IPS-18a (cell line): Measurements from ENCODE around the gene BCL2.
"Not testable (repeated sequence)": the region's sequence is repeated elsewhere in the genome, so short reads cannot be mapped to it uniquely, and the experiment has no call there.

Experiments
- H3K27ac ChIP-seq: one replicate; pipeline ENCODE4 v1.5.1; 2013; ENCODE audit warnings: low read length
- H3K27me3 ChIP-seq: one replicate; pipeline ENCODE4 v1.6.1; 2013; ENCODE audit warnings: mild to moderate bottlenecking, low read length; ENCODE audit not compliant: control insufficient read depth, insufficient read depth
- H3K36me3 ChIP-seq: one replicate; pipeline ENCODE4 v1.6.1; 2013; ENCODE audit warnings: low read depth, low read length; ENCODE audit not compliant: control insufficient read depth
- H3K4me1 ChIP-seq: one replicate; pipeline ENCODE4 v1.6.1; 2013; ENCODE audit warnings: low read depth, low read length; ENCODE audit not compliant: control insufficient read depth
- H3K4me3 ChIP-seq: one replicate; pipeline ENCODE4 v1.5.1; 2013; ENCODE audit warnings: low read length
- H3K9ac ChIP-seq: one replicate; pipeline ENCODE4 v1.6.1; 2013; ENCODE audit warnings: mild to moderate bottlenecking, low read length, moderate library complexity
- H3K9me3 ChIP-seq: one replicate; pipeline ENCODE4 v1.6.1; 2013; ENCODE audit warnings: low read depth, low read length; ENCODE audit not compliant: control insufficient read depth

The BCL2 gene

GRCh38 chr18:63198098-63198760 lies 121.3 kb downstream of the BCL2 start:
- Histone ChIP-seq H3K27me3 (no peaks in the 10 kb centered on the region), H3K4me1 (no peaks in the 10 kb centered on the region), H3K4me3 (no peak overlapping the region), H3K27ac (no peak overlapping the region), H3K9me3 (no peaks in the 10 kb centered on the region), H3K36me3 (no peaks in the 10 kb centered on the region), H3K9ac (no peak overlapping the region)

DNA sequence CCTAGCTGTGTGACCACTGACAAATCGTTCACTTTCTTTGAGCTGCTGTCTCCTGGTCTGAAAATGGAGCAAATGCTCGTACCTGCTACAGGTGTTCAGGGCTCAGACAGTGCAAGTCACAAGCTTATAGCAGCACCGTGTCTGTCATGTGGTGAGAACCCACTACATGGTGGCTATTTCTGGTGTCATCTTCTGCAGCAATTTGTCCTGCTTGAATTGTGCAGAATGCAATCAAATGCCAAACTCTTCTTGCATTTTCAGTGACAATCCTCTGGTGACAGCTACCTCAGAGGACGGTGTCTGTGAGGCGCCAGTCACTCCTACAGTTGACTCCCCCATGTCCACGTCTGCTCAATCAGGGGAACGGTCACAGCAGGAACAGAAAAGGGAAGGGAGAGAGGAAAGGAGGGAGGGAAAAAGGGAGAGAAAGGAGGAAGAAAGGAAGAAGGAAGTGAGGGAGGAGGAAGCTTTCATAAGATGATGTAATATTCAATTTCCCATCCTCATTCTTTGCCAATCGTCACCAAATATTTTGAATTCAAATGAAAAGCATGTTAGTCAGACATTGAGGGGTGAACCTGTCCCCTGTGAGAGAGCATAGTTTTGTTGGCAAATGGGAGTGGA lies 122.2 kb downstream of the BCL2 start:
- Histone ChIP-seq H3K9ac (no peak overlapping the region), H3K27me3 (no peaks in the 10 kb centered on the region), H3K36me3 (no peaks in the 10 kb centered on the region), H3K27ac (no peak overlapping the region), H3K4me3 (no peak overlapping the region), H3K4me1 (no peaks in the 10 kb centered on the region), H3K9me3 (no peaks in the 10 kb centered on the region)

GRCh38 chr18:63195326-63196159 lies 124.0 kb downstream of the BCL2 start:
- Histone ChIP-seq H3K27ac (no peak overlapping the region), H3K4me1 (no peaks in the 10 kb centered on the region), H3K27me3 (no peaks in the 10 kb centered on the region), H3K9me3 (no peaks in the 10 kb centered on the region), H3K36me3 (no peaks in the 10 kb centered on the region), H3K4me3 (no peak overlapping the region), H3K9ac (no peak overlapping the region)

DNA sequence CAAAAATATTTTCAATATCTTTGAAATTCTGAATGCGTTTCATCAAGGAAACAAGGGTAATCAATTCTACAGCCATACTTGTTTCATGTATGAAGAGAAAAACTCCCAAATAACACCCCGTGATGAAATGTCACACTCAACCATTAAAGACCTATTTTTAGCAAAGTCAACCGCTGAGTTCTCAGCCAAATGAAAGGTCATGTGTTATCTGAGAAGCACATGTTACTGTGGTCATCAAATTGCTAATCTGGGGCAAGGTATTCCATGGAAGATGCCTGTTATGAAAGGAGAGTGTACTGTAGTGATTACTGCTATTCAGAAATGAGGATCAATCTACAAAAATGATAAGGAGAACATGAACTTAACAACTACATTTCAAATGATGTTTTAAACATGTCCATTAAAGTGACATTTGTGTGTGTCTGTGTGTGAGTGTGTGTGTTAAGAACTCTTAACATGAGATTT lies 126.7 kb downstream of the BCL2 start:
- H3K36me3 ChIP-seq, result no peaks in the 10 kb centered on the region
- no peak overlapping the region for H3K27ac ChIP-seq
- H3K27me3 ChIP-seq, result no peaks in the 10 kb centered on the region
- no peak overlapping the region for H3K4me3 ChIP-seq
- no peaks in the 10 kb centered on the region for H3K4me1 ChIP-seq
- H3K9me3 ChIP-seq, result no peaks in the 10 kb centered on the region
- no peak overlapping the region for H3K9ac ChIP-seq

DNA sequence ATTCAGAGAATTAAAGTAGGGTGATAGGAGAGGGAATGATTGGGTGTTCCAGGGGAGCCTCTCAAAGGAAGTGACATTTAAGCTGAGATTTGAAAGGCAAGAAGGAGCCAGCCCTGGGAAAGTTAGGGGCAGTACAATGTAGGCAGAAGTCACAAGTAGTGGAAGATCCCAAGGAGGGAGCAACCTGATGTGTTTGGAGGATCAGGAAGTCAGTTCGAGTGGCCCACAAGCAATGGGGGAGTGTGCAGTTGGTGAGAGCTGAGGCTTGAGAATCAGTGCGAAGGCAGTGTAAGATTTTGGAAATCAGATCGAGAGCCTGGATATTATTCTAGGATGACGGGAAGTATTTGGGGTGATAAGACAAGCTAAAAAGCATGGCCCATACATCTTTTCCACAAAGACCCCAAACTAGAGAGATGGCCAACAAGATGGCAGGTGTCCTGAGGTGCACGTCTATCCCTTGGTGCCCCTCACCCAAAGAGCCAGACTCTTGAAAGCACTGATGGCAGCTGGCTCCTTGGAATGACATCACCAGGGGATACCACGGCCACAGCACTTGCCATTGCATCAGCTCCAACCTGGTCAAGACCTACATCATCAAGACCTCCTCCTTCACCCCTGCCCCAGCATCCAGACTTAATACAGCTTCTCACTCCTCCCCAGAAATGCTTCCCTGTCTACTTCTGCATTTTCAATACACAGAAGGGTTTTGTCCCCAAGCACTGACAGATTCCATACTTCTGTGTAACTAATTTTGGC lies 127.3 kb downstream of the BCL2 start:
- no peaks in the 10 kb centered on the region for H3K27me3 ChIP-seq
- no peaks in the 10 kb centered on the region for H3K9me3 ChIP-seq
- H3K27ac ChIP-seq, result no peak overlapping the region
- no peak overlapping the region for H3K4me3 ChIP-seq
- H3K36me3 ChIP-seq, result no peaks in the 10 kb centered on the region
- no peaks in the 10 kb centered on the region for H3K4me1 ChIP-seq
- H3K9ac ChIP-seq, result no peak overlapping the region

- Histone ChIP-seq H3K4me1 (no peaks in the 10 kb centered on the region), H3K9me3 (no peaks in the 10 kb centered on the region), H3K27ac (no peak overlapping the region), H3K9ac (no peak overlapping the region), H3K36me3 (no peaks in the 10 kb centered on the region), H3K4me3 (no peak overlapping the region), H3K27me3 (no peaks in the 10 kb centered on the region)
These were observed 128.2 kb downstream of the BCL2 start for GRCh38 chr18:63191413-63191812.

DNA sequence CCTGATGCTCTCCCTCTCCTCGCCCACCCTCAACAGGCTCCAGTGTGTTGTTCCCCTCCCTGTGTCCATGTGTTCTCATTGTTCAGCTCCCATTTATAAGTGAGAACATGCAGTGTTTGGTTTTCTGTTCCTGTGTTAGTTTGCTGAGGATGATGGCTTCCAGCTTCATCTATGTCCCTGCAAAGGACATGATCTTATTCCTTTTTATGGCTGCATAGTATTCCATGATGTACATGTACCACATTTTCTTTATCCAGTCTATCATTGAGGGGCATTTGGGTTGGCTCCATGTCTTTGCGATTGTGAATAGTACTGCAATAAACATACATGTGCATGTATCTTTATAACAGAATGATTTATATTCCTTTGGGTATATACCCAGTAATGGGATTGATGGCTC lies 128.7 kb downstream of the BCL2 start:
- not testable (repeated sequence) for H3K9me3 ChIP-seq, H3K9ac ChIP-seq, H3K27me3 ChIP-seq, H3K4me3 ChIP-seq, H3K4me1 ChIP-seq, H3K27ac ChIP-seq, H3K36me3 ChIP-seq

DNA sequence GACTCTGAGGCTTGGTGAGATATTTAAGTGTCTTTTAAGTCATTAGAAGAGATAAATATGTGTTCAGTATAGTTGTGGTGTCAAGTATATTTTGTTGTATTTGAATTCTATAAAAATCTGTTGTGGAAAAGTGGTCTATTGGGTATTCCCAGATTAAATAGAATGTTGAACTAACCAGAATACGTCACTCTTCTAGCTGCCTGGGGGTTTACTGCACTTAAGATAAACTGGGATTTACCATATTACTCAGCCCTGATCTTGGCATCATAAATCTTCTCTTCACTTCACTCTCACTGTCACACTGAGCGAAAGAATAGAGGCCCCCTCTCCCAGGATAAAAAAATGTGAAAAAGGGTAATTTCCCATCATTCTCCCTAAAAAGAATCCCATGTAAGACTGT lies 129.8 kb downstream of the BCL2 start:
- Histone ChIP-seq H3K9me3 (no peaks in the 10 kb centered on the region), H3K4me1 (no peaks in the 10 kb centered on the region), H3K9ac (no peak overlapping the region), H3K36me3 (no peaks in the 10 kb centered on the region), H3K27me3 (no peaks in the 10 kb centered on the region), H3K27ac (no peak overlapping the region), H3K4me3 (no peak overlapping the region)

DNA sequence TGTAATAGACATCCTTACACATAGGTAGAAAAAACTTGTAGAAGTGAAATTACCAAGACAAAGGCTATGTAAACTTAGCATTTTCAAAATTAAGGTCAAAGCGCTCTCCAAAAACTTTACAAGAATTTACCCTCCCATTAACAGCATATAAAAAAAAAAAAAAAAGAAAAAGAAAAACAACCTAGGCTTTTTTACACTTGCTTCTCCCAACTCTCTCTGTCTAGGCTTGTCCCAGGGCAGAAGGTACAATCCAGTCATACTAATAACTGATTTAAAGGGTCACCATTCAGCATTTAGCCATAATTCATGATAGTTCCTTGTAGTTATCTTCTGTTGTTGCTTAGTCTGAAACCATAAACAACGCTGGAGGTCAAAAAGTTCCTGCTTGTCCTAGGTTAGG lies 130.5 kb downstream of the BCL2 start:
- Histone ChIP-seq H3K4me1 (no peaks in the 10 kb centered on the region), H3K27me3 (no peaks in the 10 kb centered on the region), H3K9ac (no peak overlapping the region), H3K4me3 (no peak overlapping the region), H3K36me3 (no peaks in the 10 kb centered on the region), H3K9me3 (no peaks in the 10 kb centered on the region), H3K27ac (no peak overlapping the region)

GRCh38 chr18:63187791-63188460 lies 131.6 kb downstream of the BCL2 start:
- H3K27me3 ChIP-seq, result no peaks in the 10 kb centered on the region
- H3K4me3 ChIP-seq, result no peak overlapping the region
- H3K36me3 ChIP-seq, result no peaks in the 10 kb centered on the region
- no peaks in the 10 kb centered on the region for H3K4me1 ChIP-seq
- no peak overlapping the region for H3K9ac ChIP-seq
- no peaks in the 10 kb centered on the region for H3K9me3 ChIP-seq
- H3K27ac ChIP-seq, result no peak overlapping the region

DNA sequence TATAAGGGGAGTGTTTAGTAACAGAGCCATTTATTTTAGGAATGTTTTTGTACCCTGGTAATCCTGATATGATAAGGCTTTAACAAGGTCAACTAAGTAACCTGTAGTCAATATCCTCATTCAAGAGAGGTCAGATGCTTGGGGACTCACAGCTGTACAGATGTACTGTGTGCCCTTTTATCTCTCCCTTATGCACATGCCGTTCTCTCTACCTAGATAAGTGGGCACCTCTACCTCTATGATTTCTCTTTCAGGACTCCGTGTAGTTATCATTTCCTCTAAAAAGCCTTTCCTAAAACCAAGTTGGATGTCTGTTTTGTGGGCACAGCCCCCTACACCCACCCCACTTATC lies 132.4 kb downstream of the BCL2 start:
- H3K4me3 ChIP-seq, result no peak overlapping the region
- H3K27me3 ChIP-seq, result no peaks in the 10 kb centered on the region
- H3K9me3 ChIP-seq, result no peaks in the 10 kb centered on the region
- no peak overlapping the region for H3K9ac ChIP-seq
- H3K27ac ChIP-seq, result no peak overlapping the region
- H3K4me1 ChIP-seq, result no peaks in the 10 kb centered on the region
- H3K36me3 ChIP-seq, result no peaks in the 10 kb centered on the region
